ENCODE results near the gene SORBS2.

SORBS2 gene

DNA sequence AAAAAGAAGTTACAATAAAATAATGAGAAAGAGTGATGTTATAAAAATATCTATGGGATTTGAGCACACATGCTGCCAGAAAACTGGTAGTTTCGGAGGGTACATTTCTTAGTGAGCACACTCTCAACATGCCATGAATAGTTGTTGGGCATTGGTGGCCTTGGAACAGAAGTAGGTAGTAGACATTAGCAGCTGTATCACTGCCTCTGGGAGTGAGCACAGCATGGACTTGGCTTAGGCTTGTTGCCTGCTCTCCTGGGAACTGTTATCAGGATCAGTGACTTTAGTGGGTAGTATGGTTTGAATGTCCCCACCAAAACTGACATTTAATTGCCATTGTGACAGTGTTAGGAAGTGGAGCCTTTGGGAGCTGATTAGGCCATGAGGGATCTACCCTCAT is 263.4 kb downstream of the SORBS2 start:
- FAIRE-seq (no peak), DNase-seq (ENCODE audit: insufficient read length, low spot score) (no peak)
- TF ChIP-seq, protein P1, sequence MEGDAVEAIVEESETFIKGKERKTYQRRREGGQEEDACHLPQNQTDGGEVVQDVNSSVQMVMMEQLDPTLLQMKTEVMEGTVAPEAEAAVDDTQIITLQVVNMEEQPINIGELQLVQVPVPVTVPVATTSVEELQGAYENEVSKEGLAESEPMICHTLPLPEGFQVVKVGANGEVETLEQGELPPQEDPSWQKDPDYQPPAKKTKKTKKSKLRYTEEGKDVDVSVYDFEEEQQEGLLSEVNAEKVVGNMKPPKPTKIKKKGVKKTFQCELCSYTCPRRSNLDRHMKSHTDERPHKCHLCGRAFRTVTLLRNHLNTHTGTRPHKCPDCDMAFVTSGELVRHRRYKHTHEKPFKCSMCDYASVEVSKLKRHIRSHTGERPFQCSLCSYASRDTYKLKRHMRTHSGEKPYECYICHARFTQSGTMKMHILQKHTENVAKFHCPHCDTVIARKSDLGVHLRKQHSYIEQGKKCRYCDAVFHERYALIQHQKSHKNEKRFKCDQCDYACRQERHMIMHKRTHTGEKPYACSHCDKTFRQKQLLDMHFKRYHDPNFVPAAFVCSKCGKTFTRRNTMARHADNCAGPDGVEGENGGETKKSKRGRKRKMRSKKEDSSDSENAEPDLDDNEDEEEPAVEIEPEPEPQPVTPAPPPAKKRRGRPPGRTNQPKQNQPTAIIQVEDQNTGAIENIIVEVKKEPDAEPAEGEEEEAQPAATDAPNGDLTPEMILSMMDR (IDR thresholded peaks at IDR 0.05; ENCODE audit: insufficient read depth, missing control alignments) = no peak

DNA sequence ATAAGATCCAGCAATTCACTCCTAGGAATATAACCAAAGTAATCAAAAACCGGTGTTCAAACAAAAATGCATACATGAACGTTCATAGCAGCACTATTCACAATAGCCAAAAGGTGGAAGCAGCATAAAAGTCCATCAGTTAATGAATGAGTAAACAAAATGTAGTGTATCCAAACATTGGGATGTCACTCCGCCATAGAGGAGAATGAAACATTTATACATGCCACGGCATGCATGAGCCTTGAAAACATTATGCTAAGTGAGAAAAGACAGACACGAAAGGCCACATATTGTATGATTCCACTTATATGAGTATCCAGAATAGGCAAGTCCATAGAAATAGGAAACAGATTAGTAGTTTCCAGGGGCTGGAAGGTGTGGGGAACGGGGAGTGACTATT is 265.7 kb downstream of the SORBS2 start:
- FAIRE-seq (no peak), DNase-seq (ENCODE audit: insufficient read length, low spot score) (no peak)
- TF ChIP-seq, protein P1 (IDR thresholded peaks at IDR 0.05; ENCODE audit: insufficient read depth, missing control alignments) = no peak

DNA sequence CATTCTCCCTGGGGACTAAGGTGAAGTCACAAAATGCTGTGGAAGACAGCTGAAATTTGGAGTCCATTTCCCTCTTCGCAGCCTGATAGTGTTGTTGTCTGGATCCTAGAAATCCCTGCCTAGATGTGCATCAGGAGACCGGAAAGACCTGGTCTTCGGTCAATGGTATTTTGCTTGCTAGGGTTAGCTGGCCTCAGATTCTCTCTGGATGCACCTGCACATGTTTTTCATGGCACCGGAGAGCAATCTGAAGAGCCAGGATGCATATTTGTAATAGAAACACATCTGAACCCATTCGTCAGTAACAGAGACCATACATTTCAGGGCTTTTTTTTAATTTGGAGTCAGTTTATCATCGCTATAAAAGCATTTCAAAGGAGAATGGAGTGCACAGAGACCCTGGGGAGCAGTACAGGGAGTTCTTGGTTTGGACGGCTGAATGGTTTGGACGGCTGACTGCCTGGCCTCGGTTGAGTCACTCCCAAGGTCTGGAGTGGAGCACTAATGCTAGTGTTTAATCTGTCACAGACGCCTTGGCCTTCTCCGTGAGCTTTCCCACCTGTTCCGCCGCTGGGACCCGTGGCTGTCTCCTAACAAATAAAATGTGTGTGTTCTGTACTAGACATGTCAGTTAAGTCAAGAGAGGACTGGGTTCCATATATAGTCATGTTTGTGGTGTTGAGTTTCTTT is 269.2 kb downstream of the SORBS2 start:
- FAIRE-seq (no peak), DNase-seq (ENCODE audit: insufficient read length, low spot score) (no peak)
- TF ChIP-seq, protein P1 (IDR thresholded peaks at IDR 0.05; ENCODE audit: insufficient read depth, missing control alignments) = no peak

DNA sequence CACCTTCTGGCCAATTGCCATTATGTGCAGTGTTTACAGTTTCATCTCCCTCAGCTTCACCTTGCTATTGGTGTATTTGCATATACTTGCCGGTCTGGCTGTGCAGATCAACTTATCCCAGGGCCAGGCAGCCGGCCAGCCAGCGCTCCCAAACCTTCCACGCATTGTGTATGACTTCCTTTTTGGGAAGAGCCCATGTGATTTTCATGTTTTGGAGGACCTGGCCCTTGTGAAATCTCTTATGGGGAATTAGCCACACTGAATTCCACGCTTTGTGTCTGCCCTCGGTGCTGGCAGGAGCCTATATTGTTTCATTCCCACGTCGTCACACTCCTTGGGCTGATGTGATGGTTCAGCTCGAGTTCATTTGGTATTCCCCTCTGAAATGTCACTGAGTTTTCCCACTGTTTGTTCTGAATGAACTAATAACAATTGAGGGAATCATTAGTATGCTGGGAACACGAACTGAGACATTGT is 270.7 kb downstream of the SORBS2 start:
- FAIRE-seq (no peak), DNase-seq (ENCODE audit: insufficient read length, low spot score) (no peak)
- TF ChIP-seq, protein P1 (IDR thresholded peaks at IDR 0.05; ENCODE audit: insufficient read depth, missing control alignments) = no peak

DNA sequence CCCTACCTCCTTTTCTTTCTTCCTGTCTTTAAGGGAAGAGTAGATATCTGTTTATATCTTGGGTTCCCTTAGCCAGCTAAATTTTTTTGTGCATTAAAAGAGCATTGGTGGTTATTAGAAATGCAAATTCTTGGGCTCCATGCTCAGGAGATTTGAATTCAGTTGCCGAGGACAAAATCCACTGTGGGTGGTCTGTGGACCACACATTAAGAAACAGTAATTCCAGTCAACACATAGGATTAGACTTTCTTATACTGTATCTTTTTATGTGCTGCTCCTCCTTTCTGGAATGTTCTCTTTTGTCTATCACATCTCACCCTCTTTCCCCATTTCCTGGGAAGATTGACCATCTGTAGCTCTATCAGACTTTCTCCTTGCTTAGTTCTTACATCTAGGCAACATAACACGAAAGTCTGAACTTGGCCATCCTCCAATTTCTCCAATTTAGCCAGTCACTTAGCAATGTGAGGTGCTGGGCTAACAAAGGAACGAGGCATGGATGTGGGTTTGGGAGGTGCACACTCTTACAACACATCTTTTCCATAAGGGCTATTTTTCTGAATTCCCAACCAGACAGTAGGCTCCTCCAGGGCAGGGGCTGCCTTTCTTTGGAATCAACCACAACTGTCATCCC is 271.4 kb downstream of the SORBS2 start:
- TF ChIP-seq, protein P1 (IDR thresholded peaks at IDR 0.05; ENCODE audit: insufficient read depth, missing control alignments) = no peak
- no peak for FAIRE-seq
- DNase-seq (ENCODE audit: insufficient read length, low spot score) = no peak

DNA sequence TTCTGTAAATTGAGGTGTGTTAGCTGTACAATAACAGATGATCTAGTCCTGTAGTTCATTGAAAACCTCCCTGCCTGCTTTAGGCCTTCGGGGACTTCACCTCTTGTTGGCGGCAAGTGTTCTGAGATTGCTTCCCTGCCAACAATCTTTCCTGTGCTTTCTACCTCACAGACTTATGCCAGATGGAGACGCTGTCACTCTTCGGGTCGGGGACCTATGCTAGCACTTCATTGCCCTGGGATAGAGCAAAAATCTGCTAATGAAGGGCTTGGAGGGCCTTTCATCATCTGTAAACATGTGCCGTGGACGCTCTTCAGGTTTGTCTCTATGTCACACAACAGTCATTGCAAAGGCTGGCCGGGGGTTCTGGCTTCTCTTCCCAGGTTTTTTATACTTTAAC is 272.0 kb downstream of the SORBS2 start:
- no peak for DNase-seq (ENCODE audit: insufficient read length, low spot score)
- TF ChIP-seq, protein P1 (IDR thresholded peaks at IDR 0.05; ENCODE audit: insufficient read depth, missing control alignments) = peak; percentile 9
- FAIRE-seq = no peak

DNA sequence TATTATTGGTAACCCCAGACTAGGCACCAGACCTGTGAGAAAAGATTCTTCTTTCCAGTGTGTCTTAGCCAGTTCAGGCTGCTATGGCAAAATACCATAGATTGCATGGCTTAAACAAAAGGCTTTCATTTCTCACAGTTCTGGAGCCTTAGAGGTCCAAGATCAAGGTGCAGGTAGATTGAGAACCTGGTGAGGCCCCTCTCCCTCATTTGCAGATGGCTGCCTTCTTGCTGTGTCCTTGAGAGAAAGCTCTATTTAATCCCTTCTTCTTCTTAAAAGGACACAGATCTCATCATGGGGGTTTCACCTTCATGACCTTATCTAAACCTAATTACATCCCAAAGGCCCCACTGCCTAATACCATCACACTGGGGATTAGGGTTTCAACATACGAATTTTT is 273.2 kb downstream of the SORBS2 start:
- TF ChIP-seq, protein P1 (IDR thresholded peaks at IDR 0.05; ENCODE audit: insufficient read depth, missing control alignments) = no peak
- no peak for FAIRE-seq
- no peak for DNase-seq (ENCODE audit: insufficient read length, low spot score)

Measured in D721Med (cell line).